IPS-18c (cell line): ENCODE results near the gene ANTXR1.

ENCODE experiments used
- H3K4me3 ChIP-seq: 2 replicates; pipeline ENCODE4 v1.7.0; 2013; ENCODE audit warnings: low read depth, mild to moderate bottlenecking, low read length, moderate library complexity; ENCODE audit not compliant: insufficient read depth
- H3K9me3 ChIP-seq: one replicate; pipeline ENCODE4 v1.6.1; 2013; ENCODE audit warnings: mild to moderate bottlenecking, low read length, moderate library complexity; ENCODE audit not compliant: control insufficient read depth, insufficient read depth

The ANTXR1 gene

GRCh38 chr2:69188182-69188900 is 175.4 kb downstream of the ANTXR1 start:
- Histone ChIP-seq H3K4me3 (no peak overlapping the region), H3K9me3 (no peaks in the 10 kb centered on the region)

- H3K9me3 ChIP-seq = no peaks in the 10 kb centered on the region
- no peak overlapping the region for H3K4me3 ChIP-seq
Observed at GRCh38 chr2:69190743-69191404, 177.9 kb downstream of the ANTXR1 start.

GRCh38 chr2:69191634-69192033 is 178.7 kb downstream of the ANTXR1 start:
- Histone ChIP-seq H3K9me3 (no peaks in the 10 kb centered on the region), H3K4me3 (no peak overlapping the region)

- Histone ChIP-seq H3K4me3 (no peak overlapping the region), H3K9me3 (no peaks in the 10 kb centered on the region)
Observed at GRCh38 chr2:69192176-69192945, 179.4 kb downstream of the ANTXR1 start.

- Histone ChIP-seq H3K4me3 (no peak overlapping the region), H3K9me3 (no peaks in the 10 kb centered on the region)
Observed at GRCh38 chr2:69195706-69196105, 182.7 kb downstream of the ANTXR1 start.

GRCh38 chr2:69196327-69197117 is 183.5 kb downstream of the ANTXR1 start:
- H3K9me3 ChIP-seq = no peaks in the 10 kb centered on the region
- no peak overlapping the region for H3K4me3 ChIP-seq

- Histone ChIP-seq H3K4me3 (no peak overlapping the region), H3K9me3 (no peaks in the 10 kb centered on the region)
Observed at GRCh38 chr2:69200107-69200520, 187.1 kb downstream of the ANTXR1 start.

GRCh38 chr2:69201259-69201658 is 188.3 kb downstream of the ANTXR1 start:
- H3K9me3 ChIP-seq = no peaks in the 10 kb centered on the region
- H3K4me3 ChIP-seq = no peak overlapping the region

GRCh38 chr2:69202327-69202726 is 189.3 kb downstream of the ANTXR1 start:
- H3K4me3 ChIP-seq = no peak overlapping the region
- no peaks in the 10 kb centered on the region for H3K9me3 ChIP-seq

- H3K9me3 ChIP-seq = no peaks in the 10 kb centered on the region
- no peak overlapping the region for H3K4me3 ChIP-seq
Observed at GRCh38 chr2:69203166-69203985, 190.4 kb downstream of the ANTXR1 start.

- Histone ChIP-seq H3K9me3 (no peaks in the 10 kb centered on the region), H3K4me3 (no peak overlapping the region)
Observed at GRCh38 chr2:69204654-69205053, 191.7 kb downstream of the ANTXR1 start.

- H3K4me3 ChIP-seq = no peak overlapping the region
- H3K9me3 ChIP-seq = no peaks in the 10 kb centered on the region
Observed at GRCh38 chr2:69205076-69205475, 192.1 kb downstream of the ANTXR1 start.

DNA sequence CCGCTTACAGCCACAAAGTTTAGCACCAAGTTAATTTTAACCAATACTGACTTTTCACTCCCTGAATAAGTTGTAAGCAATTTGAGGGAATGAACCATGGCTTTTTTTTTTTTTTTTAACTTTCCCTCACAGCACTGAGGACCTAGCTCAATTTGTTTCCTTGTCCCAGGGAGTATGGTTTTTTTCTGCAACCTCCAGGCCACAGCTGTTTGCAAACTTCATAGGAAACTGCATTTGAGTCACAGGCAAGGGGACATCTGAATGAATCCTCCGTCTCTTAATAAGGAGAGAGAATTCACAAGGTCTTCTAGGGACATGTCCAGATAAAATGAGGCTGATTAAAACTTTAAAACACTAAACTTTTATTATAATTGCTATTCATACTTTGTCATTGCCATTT is 192.5 kb downstream of the ANTXR1 start:
- no peak overlapping the region for H3K4me3 ChIP-seq
- H3K9me3 ChIP-seq = no peaks in the 10 kb centered on the region

DNA sequence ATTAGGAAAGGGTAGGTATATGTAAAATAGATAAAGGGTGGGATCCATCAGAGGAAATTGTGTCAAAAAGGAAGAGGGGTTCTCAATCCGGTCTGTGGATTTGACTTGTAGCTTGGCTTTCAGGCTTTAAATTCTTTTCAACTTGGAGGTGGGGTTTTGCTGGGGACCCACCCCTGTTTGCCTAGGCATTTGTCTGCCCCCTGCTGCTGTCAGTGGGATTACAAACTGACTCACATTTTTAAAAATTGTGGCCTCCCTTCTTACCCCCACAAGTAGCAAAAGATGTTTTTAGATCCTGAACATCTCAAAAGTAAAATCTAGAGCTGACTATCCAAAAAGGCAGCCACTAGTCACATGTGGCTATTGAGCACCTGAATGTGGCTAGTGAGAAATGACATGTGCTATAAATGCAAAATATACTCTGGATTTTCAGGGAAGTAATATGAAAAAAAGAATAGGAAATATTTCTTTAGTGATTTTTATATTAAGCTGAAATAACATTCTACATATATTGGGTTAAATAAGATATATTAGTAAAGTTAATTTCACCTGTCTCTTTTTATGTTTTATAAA is 195.1 kb downstream of the ANTXR1 start:
- Histone ChIP-seq H3K4me3 (no peak overlapping the region), H3K9me3 (no peaks in the 10 kb centered on the region)

GRCh38 chr2:69209482-69209881 is 196.5 kb downstream of the ANTXR1 start:
- Histone ChIP-seq H3K4me3 (no peak overlapping the region), H3K9me3 (no peaks in the 10 kb centered on the region)

DNA sequence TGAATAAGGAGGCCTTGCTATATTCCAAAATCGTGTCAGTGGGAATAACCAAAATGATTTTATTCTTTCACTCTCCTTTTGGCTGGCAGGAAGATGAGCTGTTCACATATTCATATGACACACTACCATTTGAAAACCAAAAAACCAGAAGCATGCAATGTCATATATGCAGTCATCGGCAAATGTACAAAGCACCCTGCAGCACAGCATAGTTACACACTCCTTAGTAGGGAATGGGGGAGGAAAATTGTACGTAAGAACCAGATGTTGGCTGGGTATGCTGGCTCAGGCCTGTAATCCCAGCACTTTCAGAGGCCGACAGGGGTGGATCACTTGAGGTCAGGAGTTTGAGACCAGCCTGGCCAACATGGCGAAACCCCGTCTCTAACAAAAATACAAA is 197.4 kb downstream of the ANTXR1 start:
- no peak overlapping the region for H3K4me3 ChIP-seq

More for the DNA sequence above, 197.4 kb downstream of the ANTXR1 start:
- H3K9me3 ChIP-seq = no peaks in the 10 kb centered on the region
